Activated CD8-positive, alpha-beta memory T cell treated with anti-CD3 and anti-CD28 coated beads, Interleukin-2, amount 10 ng/mL, durations not matched to agents 7 days and 5 days (primary cell): ENCODE results near the gene CHST11. TPM values are rescaled to one million over a fixed set of nuclear protein-coding genes. Genes with fewer than 3 reads are reported as not detected.
A peak's percentile ranks its signal among the peaks of the same experiment; 100 is the strongest.

Experiments
- ATAC-seq: fragments of 150-1000 bp; cut with Tn5 transposase; one replicate; pipeline ENCODE4 v1.10.0; 2021; ENCODE audit warnings: moderate library complexity
- CTCF ChIA-PET: fragments of 350-600 bp; sonication (Branson Sonifier 250); formaldehyde crosslinking; loops from one replicate; lab custom pipeline; 2021; ENCODE audit warnings: antibody characterized with exemption; lab: Charles Lee
- DNase-seq: peaks from one replicate; pipeline ENCODE4 v3.0.0-alpha.2; 2020
- H3K27ac Mint-ChIP-seq: one replicate; pipeline ENCODE4 v1.8.0; 2021; ENCODE audit warnings: mild to moderate bottlenecking, mixed read lengths
- H3K27me3 Mint-ChIP-seq: one replicate; pipeline ENCODE4 v1.8.0; 2021; ENCODE audit warnings: mixed read lengths
- H3K36me3 Mint-ChIP-seq: one replicate; pipeline ENCODE4 v1.8.0; 2021; ENCODE audit warnings: mild to moderate bottlenecking, mixed read lengths
- H3K4me1 Mint-ChIP-seq: one replicate; pipeline ENCODE4 v1.8.0; 2021; ENCODE audit warnings: mixed read lengths
- H3K4me3 Mint-ChIP-seq: one replicate; pipeline ENCODE4 v1.8.0; 2021; ENCODE audit warnings: mild to moderate bottlenecking, moderate library complexity, mixed read lengths
- H3K9me3 Mint-ChIP-seq: one replicate; pipeline ENCODE4 v1.8.0; 2022; ENCODE audit warnings: low read depth, mixed read lengths
- total RNA-seq, 2 experiments: library from RNA; stranded (reverse); gene quantifications; one replicate each; pipeline ENCODE4 v1.2.3, GENCODE V29; 2021

The CHST11 gene
- total RNA-seq, 2 experiments from 2014 or later, result 123 to 141 TPM

- no peak for DNase-seq
- Mint-ChIP-seq H3K4me1 (peaks cover 47% of the 10 kb centered on the region), H3K36me3 (peaks cover 12% of the 10 kb centered on the region), H3K27ac (no peak overlapping the region), H3K27me3 (no peaks in the 10 kb centered on the region), H3K9me3 (no peaks in the 10 kb centered on the region), H3K4me3 (no peak overlapping the region)
- CTCF ChIA-PET, result interaction anchor here (0.5 kb wide), 1 partner anchor 59 kb away, joined by 4 read pairs; no protein-coding TSS in a partner anchor
- ATAC-seq, result no peak
These were observed 289.8 kb downstream of the CHST11 start for GRCh38 chr12:104746467-104747088.

DNA sequence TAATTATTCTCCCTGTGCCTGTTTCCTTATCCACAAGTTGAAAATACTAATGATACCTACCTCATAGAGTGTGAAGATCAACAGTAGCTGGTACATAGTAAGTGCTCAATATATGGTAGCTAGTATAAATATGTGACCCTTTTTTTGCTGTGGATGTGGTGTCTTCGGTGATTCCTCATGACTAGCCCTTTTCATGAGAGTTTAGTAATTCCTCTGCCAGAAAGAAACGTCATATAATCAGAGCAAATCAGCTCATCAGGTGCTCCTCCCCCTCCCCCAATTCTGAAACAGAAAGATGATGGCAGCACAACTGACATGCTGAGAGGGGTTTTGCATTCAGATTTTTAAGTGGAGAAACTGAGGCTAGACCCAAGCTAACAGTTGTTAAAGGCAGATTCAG, 290.6 kb downstream of the CHST11 start:
- peaks cover 46% of the 10 kb centered on the region for H3K4me1 Mint-ChIP-seq
- peaks cover 14% of the 10 kb centered on the region for H3K36me3 Mint-ChIP-seq
- no peaks in the 10 kb centered on the region for H3K27me3 Mint-ChIP-seq
- H3K4me3 Mint-ChIP-seq, result no peak overlapping the region
- no peak overlapping the region for H3K27ac Mint-ChIP-seq
- no peaks in the 10 kb centered on the region for H3K9me3 Mint-ChIP-seq
- ATAC-seq (no peak), DNase-seq (no peak)
- CTCF ChIA-PET, result no interaction called here

GRCh38 chr12:104747955-104748354, 291.2 kb downstream of the CHST11 start:
- Mint-ChIP-seq H3K36me3 (peaks cover 15% of the 10 kb centered on the region), H3K27me3 (no peaks in the 10 kb centered on the region), H3K27ac (no peak overlapping the region), H3K9me3 (no peaks in the 10 kb centered on the region), H3K4me1 (peaks cover 43% of the 10 kb centered on the region), H3K4me3 (no peak overlapping the region)
- DNase-seq, result no peak
- no peak for ATAC-seq
- CTCF ChIA-PET, result no interaction called here

- ATAC-seq, result no peak
- Mint-ChIP-seq H3K36me3 (peaks cover 18% of the 10 kb centered on the region), H3K9me3 (no peaks in the 10 kb centered on the region), H3K27me3 (no peaks in the 10 kb centered on the region), H3K4me1 (peaks cover 42% of the 10 kb centered on the region), H3K27ac (no peak overlapping the region), H3K4me3 (no peak overlapping the region)
- CTCF ChIA-PET, result no interaction called here
- DNase-seq, result no peak
These were observed 291.6 kb downstream of the CHST11 start for GRCh38 chr12:104748356-104748755.

DNA sequence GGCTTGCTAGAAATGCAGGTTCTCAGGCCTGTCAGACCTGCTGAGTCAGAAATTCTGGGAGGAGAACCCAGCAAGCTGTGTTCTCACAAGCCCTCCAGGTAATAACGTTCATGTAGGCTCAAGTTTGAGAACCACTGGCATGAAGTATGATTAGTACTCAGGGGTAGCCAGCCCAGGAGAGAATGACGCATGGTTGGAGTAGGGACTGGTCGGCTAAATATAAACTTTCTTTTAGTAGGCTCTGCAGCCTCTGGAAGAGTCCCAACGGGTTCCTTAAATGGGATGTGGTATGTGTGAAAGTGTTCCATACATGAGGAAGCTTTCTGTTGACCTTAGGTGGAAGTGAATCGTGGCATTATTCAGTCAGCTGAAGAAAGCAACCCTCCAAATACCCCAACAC, 292.0 kb downstream of the CHST11 start:
- ATAC-seq, result no peak
- no peak for DNase-seq
- no peaks in the 10 kb centered on the region for H3K9me3 Mint-ChIP-seq
- peaks cover 40% of the 10 kb centered on the region for H3K4me1 Mint-ChIP-seq
- no peak overlapping the region for H3K4me3 Mint-ChIP-seq
- no peaks in the 10 kb centered on the region for H3K27me3 Mint-ChIP-seq
- H3K27ac Mint-ChIP-seq, result no peak overlapping the region
- H3K36me3 Mint-ChIP-seq, result peaks cover 17% of the 10 kb centered on the region
- CTCF ChIA-PET, result no interaction called here

DNA sequence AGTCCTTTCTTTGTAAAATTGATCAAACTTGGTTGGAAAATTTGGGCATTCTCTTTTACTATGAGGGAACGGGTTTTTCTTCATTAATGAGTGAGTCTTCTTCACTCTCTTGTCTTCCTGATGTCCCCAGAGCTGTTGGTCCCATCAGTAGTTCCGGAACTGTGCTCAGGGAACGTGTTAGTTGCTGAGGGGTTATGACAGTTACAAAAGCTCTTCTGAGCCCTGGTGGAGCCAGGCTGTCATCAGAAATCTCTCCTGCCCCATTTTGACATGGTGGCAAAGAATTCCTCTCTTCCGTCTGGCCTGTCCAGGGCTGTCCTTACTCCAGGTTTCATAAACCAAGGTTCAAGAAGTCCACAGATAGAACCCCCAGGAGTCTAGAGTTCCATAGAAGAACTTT, 292.8 kb downstream of the CHST11 start:
- CTCF ChIA-PET, result no interaction called here
- peaks cover 12% of the 10 kb centered on the region for H3K36me3 Mint-ChIP-seq
- no peaks in the 10 kb centered on the region for H3K9me3 Mint-ChIP-seq
- peaks cover 35% of the 10 kb centered on the region for H3K4me1 Mint-ChIP-seq
- DNase-seq (no peak), ATAC-seq (no peak)
- no peak overlapping the region for H3K27ac Mint-ChIP-seq
- no peak overlapping the region for H3K4me3 Mint-ChIP-seq
- no peaks in the 10 kb centered on the region for H3K27me3 Mint-ChIP-seq

GRCh38 chr12:104750061-104750460, 293.3 kb downstream of the CHST11 start:
- peak; percentile 49 for ATAC-seq
- peaks cover 11% of the 10 kb centered on the region for H3K36me3 Mint-ChIP-seq

GRCh38 chr12:104751120-104751519, 294.4 kb downstream of the CHST11 start:
- peak; percentile 7 for DNase-seq
- ATAC-seq, result no peak
- peaks cover 31% of the 10 kb centered on the region for H3K4me1 Mint-ChIP-seq
- CTCF ChIA-PET, result no interaction called here
- H3K4me3 Mint-ChIP-seq, result no peak overlapping the region
- no peak overlapping the region for H3K27ac Mint-ChIP-seq
- no peaks in the 10 kb centered on the region for H3K27me3 Mint-ChIP-seq
- no peaks in the 10 kb centered on the region for H3K9me3 Mint-ChIP-seq
- peaks cover 18% of the 10 kb centered on the region for H3K36me3 Mint-ChIP-seq

More at GRCh38 chr12:104750061-104750460, 293.3 kb downstream of the CHST11 start:
- Mint-ChIP-seq H3K9me3 (no peaks in the 10 kb centered on the region), H3K4me1 (peaks cover 34% of the 10 kb centered on the region), H3K4me3 (no peak overlapping the region), H3K27ac (no peak overlapping the region), H3K27me3 (no peaks in the 10 kb centered on the region)
- DNase-seq, result peak; percentile 39
- CTCF ChIA-PET, result interaction anchor here (0.7 kb wide), 1 partner anchor 12 kb away, joined by 4 read pairs; no protein-coding TSS in a partner anchor

DNA sequence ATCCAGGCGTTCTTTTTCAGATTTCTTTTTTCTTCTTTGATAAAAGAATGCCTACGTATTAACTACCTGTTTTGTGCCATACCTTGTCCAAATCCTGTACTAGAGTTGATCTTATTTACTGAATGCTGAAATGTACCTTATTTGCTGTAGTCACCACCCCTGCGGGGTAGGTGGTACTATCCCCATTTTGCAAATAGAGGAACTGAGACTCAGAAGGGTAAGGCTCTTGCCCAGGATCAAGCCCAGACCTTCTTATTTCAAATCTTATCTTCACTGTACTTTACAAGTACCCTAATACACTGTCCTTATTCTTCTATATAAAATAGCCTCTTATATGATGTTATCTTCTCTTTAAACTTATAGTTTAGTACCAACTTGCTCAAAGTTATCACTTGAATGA, 294.8 kb downstream of the CHST11 start:
- DNase-seq (no peak), ATAC-seq (no peak)
- CTCF ChIA-PET, result no interaction called here
- Mint-ChIP-seq H3K27ac (no peak overlapping the region), H3K4me3 (no peak overlapping the region), H3K36me3 (peaks cover 22% of the 10 kb centered on the region), H3K4me1 (peaks cover 27% of the 10 kb centered on the region), H3K9me3 (no peaks in the 10 kb centered on the region), H3K27me3 (no peaks in the 10 kb centered on the region)

- H3K27ac Mint-ChIP-seq, result peak overlapping the region; percentile 44
- no peak overlapping the region for H3K4me3 Mint-ChIP-seq
- H3K9me3 Mint-ChIP-seq, result no peaks in the 10 kb centered on the region
- peaks cover 27% of the 10 kb centered on the region for H3K4me1 Mint-ChIP-seq
- no peaks in the 10 kb centered on the region for H3K27me3 Mint-ChIP-seq
- DNase-seq (peak; percentile 31), ATAC-seq (no peak)
- CTCF ChIA-PET, result no interaction called here
- H3K36me3 Mint-ChIP-seq, result peaks cover 27% of the 10 kb centered on the region
These were observed 295.3 kb downstream of the CHST11 start for GRCh38 chr12:104752016-104752415.

DNA sequence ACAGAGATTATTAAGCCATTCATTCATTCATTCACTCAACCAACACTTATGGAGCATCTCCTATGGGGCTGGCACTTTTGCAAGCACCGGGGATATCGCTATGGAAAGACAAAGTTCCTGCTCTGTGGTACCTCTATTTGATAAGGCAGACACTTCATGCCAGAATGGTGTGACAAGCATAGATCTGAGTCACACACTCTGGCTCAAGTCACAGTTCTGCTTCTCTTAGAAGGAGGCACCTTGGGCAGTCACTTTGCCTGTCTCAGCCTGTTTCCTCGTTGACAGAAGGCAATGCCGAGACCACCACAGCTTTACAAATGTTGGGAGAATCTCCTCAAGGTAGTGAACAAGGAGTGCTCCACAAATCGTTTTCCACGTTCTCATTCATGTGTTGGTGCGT, 296.1 kb downstream of the CHST11 start:
- Mint-ChIP-seq H3K36me3 (peaks cover 35% of the 10 kb centered on the region), H3K4me3 (no peak overlapping the region), H3K9me3 (no peaks in the 10 kb centered on the region), H3K27me3 (no peaks in the 10 kb centered on the region), H3K27ac (no peak overlapping the region), H3K4me1 (peaks cover 21% of the 10 kb centered on the region)
- ATAC-seq, result no peak
- no peak for DNase-seq
- CTCF ChIA-PET, result no interaction called here

- no peak overlapping the region for H3K27ac Mint-ChIP-seq
These were observed 300.2 kb downstream of the CHST11 start for GRCh38 chr12:104756901-104757300.

DNA sequence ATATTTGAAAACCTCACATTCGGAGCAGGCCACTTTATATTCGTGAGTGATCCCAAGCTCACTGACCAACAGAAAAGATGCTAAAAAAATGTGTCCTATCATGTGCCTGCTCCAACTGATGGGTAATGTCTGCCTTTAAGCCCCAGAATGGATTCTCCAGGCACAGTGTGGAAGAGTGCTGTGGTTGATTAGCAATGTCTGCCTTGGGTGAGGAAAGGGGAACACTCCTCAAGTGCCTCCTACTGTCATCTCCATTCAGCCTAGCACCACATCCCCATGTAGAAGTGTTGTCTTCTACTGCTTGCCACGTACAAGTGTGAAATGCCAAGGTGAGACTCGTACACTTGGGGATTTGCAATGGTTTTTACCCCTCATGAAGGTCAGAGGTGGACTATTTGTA, 302.0 kb downstream of the CHST11 start:
- Mint-ChIP-seq H3K36me3 (peaks cover 47% of the 10 kb centered on the region), H3K9me3 (no peaks in the 10 kb centered on the region), H3K4me1 (peaks cover 13% of the 10 kb centered on the region), H3K4me3 (no peak overlapping the region), H3K27me3 (no peaks in the 10 kb centered on the region), H3K27ac (no peak overlapping the region)
- CTCF ChIA-PET, result no interaction called here
- no peak for ATAC-seq
- DNase-seq, result no peak

More at GRCh38 chr12:104756901-104757300, 300.2 kb downstream of the CHST11 start:
- Mint-ChIP-seq H3K4me1 (peaks cover under 1% of the 10 kb centered on the region), H3K9me3 (no peaks in the 10 kb centered on the region), H3K36me3 (peaks cover 51% of the 10 kb centered on the region), H3K4me3 (no peak overlapping the region), H3K27me3 (no peaks in the 10 kb centered on the region)
- no peak for DNase-seq
- no peak for ATAC-seq
- CTCF ChIA-PET, result no interaction called here

DNA sequence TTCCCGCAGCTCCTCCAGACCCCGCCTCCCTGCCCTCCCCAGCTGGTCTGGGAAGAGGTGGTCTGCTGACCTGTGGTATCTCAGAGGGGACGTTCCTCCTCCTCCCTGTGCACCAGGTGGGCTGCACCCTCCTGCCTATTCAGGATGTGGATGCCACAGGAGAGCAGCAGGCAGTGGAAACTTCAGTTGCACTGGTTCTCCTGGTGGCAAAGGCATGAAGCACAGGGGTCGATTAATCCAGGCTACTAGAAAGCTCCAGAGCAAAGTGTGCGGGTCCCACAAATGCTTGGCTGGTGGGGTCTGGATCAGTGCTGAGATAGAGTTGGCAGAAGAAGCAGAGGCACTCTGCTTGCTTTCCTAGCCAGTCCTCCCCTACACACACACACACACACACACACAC, 304.3 kb downstream of the CHST11 start:
- DNase-seq (no peak), ATAC-seq (no peak)
- Mint-ChIP-seq H3K27ac (no peak overlapping the region), H3K27me3 (no peaks in the 10 kb centered on the region), H3K4me3 (no peak overlapping the region), H3K9me3 (no peaks in the 10 kb centered on the region), H3K4me1 (peaks cover 29% of the 10 kb centered on the region), H3K36me3 (peaks cover 41% of the 10 kb centered on the region)
- CTCF ChIA-PET, result interaction anchor here (0.8 to 1.5 kb wide), 2 partner anchors 32 to 379 kb away, joined by 3 read pairs; no protein-coding TSS in a partner anchor
